HepG2 (cell line): ENCODE data around the gene PLA2G12B. TPM values are rescaled to one million over a fixed set of nuclear protein-coding genes. Genes with fewer than 3 reads are reported as not detected.

Source experiments
- ATAC-seq: fragments of 200-7000 bp; cut with Tn5 transposase; 3 replicates; pipeline ENCODE4 v1.9.1; 2020; ENCODE audit warnings: mild to moderate bottlenecking, moderate library complexity
- BruUV-seq: library from RNA; stranded (reverse); fragments of 400-500 nt; replicated peaks from 2 replicates; lab custom pipeline; 2021; lab: Mats Ljungman, UMichigan
- CTCF ChIA-PET: fragments of 300-600 bp; formaldehyde crosslinking; extraction: SDS; loops from one replicate; lab custom pipeline; 2021; ENCODE audit warnings: low total read pairs, inconsistent platforms, low intra/inter-chr PET ratio; lab: Yijun Ruan, JAX
- POLR2A ChIA-PET: fragments of 350-600 bp; sonication (Branson Sonifier 250); formaldehyde crosslinking; loops from one replicate; lab custom pipeline; 2020; ENCODE audit warnings: antibody characterized with exemption, inconsistent platforms; lab: Yijun Ruan, JAX
- DNase-seq: peaks from one replicate; pipeline ENCODE4 v3.0.0-alpha.2; 2015; ENCODE audit warnings: low spot score
- FAIRE-seq: peaks from 3 replicates; lab custom pipeline; 2011; peaks lifted over from hg19 to GRCh38; lab: Jason Lieb, UNC
- H2AFZ ChIP-seq: one replicate; pipeline ENCODE4 v1.6.1; 2011; ENCODE audit warnings: low read length, inconsistent platforms
- H3K27ac ChIP-seq: fragments of 300-600 bp; 3 replicates; pipeline ENCODE4 v1.8.0; 2011; ENCODE audit warnings: mixed run types, mild to moderate bottlenecking, mixed read lengths, low read length, inconsistent platforms; ENCODE audit not compliant: insufficient read depth; ENCODE audit errors: extremely low read length
- H3K27me3 ChIP-seq, 2 experiments: fragments of 200-600 bp in 1 of 2; 2 replicates in 1 of 2; 3 replicates in 1 of 2; pipeline versions ENCODE4 v1.6.0 to v1.8.0; 2011; ENCODE audit warnings: low read length in 2 of 2, mild to moderate bottlenecking in 2 of 2, moderate library complexity in 2 of 2, inconsistent platforms in 1 of 2; ENCODE audit not compliant: insufficient read depth in 2 of 2, control insufficient read depth in 1 of 2
- H3K36me3 ChIP-seq, 2 experiments: fragments of 200-600 bp in 1 of 2; replicated peaks in 1 of 2; 2 replicates in 1 of 2; 3 replicates in 1 of 2; pipeline versions ENCODE4 v1.5.1 to v1.8.0; 2011; ENCODE audit warnings: low read length in 2 of 2, inconsistent platforms in 1 of 2; ENCODE audit not compliant: insufficient read depth in 2 of 2, control insufficient read depth in 1 of 2
- H3K4me1 ChIP-seq: 2 replicates; pipeline ENCODE4 v1.5.1; 2012; ENCODE audit warnings: low read length, inconsistent platforms; ENCODE audit not compliant: insufficient read depth
- H3K4me2 ChIP-seq: 2 replicates; pipeline ENCODE4 v1.6.0; 2011; ENCODE audit warnings: low read depth, low read length, inconsistent platforms
- H3K4me3 ChIP-seq, 3 experiments: fragments of 200-600 bp in 1 of 3; sonication (generic), shearing (Covaris generic) in 1 of 3; replicated peaks in 1 of 3; 2 replicates each; pipeline ENCODE4 v1.5.1; 2011 to 2016; ENCODE audit warnings: low read length in 3 of 3, inconsistent platforms in 2 of 3, low read depth in 2 of 3, mild to moderate bottlenecking in 2 of 3, control low read depth in 1 of 3, mixed read lengths in 1 of 3; ENCODE audit not compliant: insufficient read depth in 1 of 3
- H3K79me2 ChIP-seq: one replicate; pipeline ENCODE4 v1.6.1; 2011; ENCODE audit warnings: low read length, inconsistent platforms; ENCODE audit not compliant: insufficient read depth
- H3K9ac ChIP-seq: 2 replicates; pipeline ENCODE4 v1.6.0; 2011; ENCODE audit warnings: mild to moderate bottlenecking, low read depth, low read length, inconsistent platforms; ENCODE audit not compliant: insufficient read depth
- H3K9me3 ChIP-seq: 2 replicates; pipeline ENCODE4 v1.5.1; 2012; ENCODE audit warnings: mild to moderate bottlenecking, low read length
- H4K20me1 ChIP-seq: 2 replicates; pipeline ENCODE4 v1.6.0; 2011; ENCODE audit warnings: inconsistent platforms, mild to moderate bottlenecking, low read length, moderate library complexity; ENCODE audit not compliant: insufficient read depth
- CEBPB ChIP-seq: IDR thresholded peaks from 2 replicates; pipeline ENCODE4 v1.6.1; 2011; ENCODE audit warnings: low read depth, low read length, improper control_type of control experiment, borderline replicate concordance
- MAF1 ChIP-seq: sonication (generic); formaldehyde crosslinking; IDR thresholded peaks from 2 replicates; pipeline ENCODE4 v1.5.0; 2020; ENCODE audit warnings: missing genetic modification reagents, borderline replicate concordance
- NFKBIZ ChIP-seq: IDR thresholded peaks from 2 replicates; pipeline ENCODE4 v1.6.1; 2018; ENCODE audit warnings: missing genetic modification reagents, missing compliant biosample characterization
- PPARG ChIP-seq: conservative IDR thresholded peaks from 2 replicates; pipeline ENCODE4 v1.6.1; 2016; ENCODE audit warnings: missing biosample characterization, missing genetic modification reagents
- ZNF101 ChIP-seq: sonication (generic); formaldehyde crosslinking; IDR thresholded peaks from 2 replicates; pipeline ENCODE4 v1.4.0; 2020; ENCODE audit warnings: mild to moderate bottlenecking, low read depth, missing genetic modification reagents, borderline replicate concordance
- ZNF383 ChIP-seq: sonication (generic); formaldehyde crosslinking; IDR thresholded peaks from 2 replicates; pipeline ENCODE4 v1.4.0; 2020; ENCODE audit warnings: missing genetic modification reagents, mild to moderate bottlenecking, borderline replicate concordance
- WGBS: methylation state at CpG from one replicate; pipeline ENCODE4 v1.1.6; 2017; ENCODE audit warnings: low lambda C conversion rate; 5-methylcytosine and 5-hydroxymethylcytosine counted together
- in situ Hi-C: cut with HindIII; loops from 2 replicates; pipeline ENCODE4 v1.10.0; 2017; ENCODE audit warnings: low pct_unique_long_range_greater_than_20kb; ENCODE audit not compliant: extremely low pct_ligation_motif_present
- intact Hi-C: fragments of 100-400 bp; cut with micrococcal nuclease; formaldehyde crosslinking; loops from one replicate; pipeline ENCODE4 v1.10.0; 2022; ENCODE audit not compliant: unreplicated experiment
- polyA plus RNA-seq, 8 experiments: library from polyadenylated mRNA; depleted of rRNA in 3 of 8; stranded (reverse) in 7 of 8; unstranded in 1 of 8; fragments of >200 nt; fragmentation: Illumina TruSeq in 4 of 8; extraction: Trizol in 4 of 8; gene quantifications; 2 replicates each; pipeline versions ENCODE4 v1.2.1 to v1.2.3, GENCODE V29; 2011 to 2016; ENCODE audit warnings: low read depth in 4 of 8, missing spikeins in 1 of 8, mixed read lengths in 1 of 8; ENCODE audit not compliant: insufficient read depth in 1 of 8
- total RNA-seq, 5 experiments: library from RNA; depleted of rRNA; stranded (reverse); fragments of >200 nt; fragmentation: Illumina TruSeq; extraction: Trizol; gene quantifications; 2 replicates each; pipeline ENCODE4 v1.2.3, GENCODE V29; 2016; ENCODE audit warnings: low read depth in 1 of 5
- TF ChIP-seq, protein P1 (sequence below): sonication (generic); formaldehyde crosslinking; IDR thresholded peaks from 2 replicates; pipeline ENCODE4 v1.5.0; 2020; ENCODE audit warnings: missing genetic modification reagents
- TF ChIP-seq, protein P2 (sequence below): sonication (generic); formaldehyde crosslinking; IDR thresholded peaks from 2 replicates; pipeline ENCODE4 v1.4.0; 2020; ENCODE audit warnings: low read depth, missing genetic modification reagents

The PLA2G12B gene
- total and polyA plus RNA-seq, 2 of the 13 experiments (the other 11 are each of a cell fraction or from before 2014, with no cell fraction given) = 7.7 to 38.0 TPM

DNA sequence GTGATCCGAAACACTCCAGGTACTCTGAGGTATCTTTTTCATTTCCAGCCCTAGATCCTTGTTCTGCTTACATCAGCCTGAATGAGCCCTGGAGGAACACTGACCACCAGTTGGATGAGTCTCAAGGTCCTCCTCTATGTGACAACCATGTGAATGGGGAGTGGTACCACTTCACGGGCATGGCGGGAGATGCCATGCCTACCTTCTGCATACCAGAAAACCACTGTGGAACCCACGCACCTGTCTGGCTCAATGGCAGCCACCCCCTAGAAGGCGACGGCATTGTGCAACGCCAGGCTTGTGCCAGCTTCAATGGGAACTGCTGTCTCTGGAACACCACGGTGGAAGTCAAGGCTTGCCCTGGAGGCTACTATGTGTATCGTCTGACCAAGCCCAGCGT is 56.0 kb downstream of the PLA2G12B start:
- no peaks in the 10 kb centered on the region; a peak in 1 of 5 replicates for H3K27me3 ChIP-seq
- no peak overlapping the region for H2AFZ ChIP-seq
- ChIA-PET CTCF (no interaction called here), POLR2A (no interaction called here)
- H3K27ac ChIP-seq = no peak overlapping the region
- WGBS = 77% methylated on average over 8 of the region's 10 CpGs
- no peak for DNase-seq
- no peaks in the 10 kb centered on the region for H4K20me1 ChIP-seq
- H3K4me1 ChIP-seq = peaks cover 1% of the 10 kb centered on the region; the same call in 1 of the 2 replicates
- no peaks in the 10 kb centered on the region for H3K9me3 ChIP-seq
- no peak; the same call in 2 of the 3 replicates for ATAC-seq
- BruUV-seq = no TSS peak
- H3K9ac ChIP-seq = no peak overlapping the region
- no peak for FAIRE-seq
- in situ Hi-C loops (no loop called here), intact Hi-C loops (no loop called here)
- H3K4me2 ChIP-seq = no peak overlapping the region
- TF ChIP-seq, protein P1, sequence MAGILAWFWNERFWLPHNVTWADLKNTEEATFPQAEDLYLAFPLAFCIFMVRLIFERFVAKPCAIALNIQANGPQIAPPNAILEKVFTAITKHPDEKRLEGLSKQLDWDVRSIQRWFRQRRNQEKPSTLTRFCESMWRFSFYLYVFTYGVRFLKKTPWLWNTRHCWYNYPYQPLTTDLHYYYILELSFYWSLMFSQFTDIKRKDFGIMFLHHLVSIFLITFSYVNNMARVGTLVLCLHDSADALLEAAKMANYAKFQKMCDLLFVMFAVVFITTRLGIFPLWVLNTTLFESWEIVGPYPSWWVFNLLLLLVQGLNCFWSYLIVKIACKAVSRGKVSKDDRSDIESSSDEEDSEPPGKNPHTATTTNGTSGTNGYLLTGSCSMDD (CRISPR knock-in tag) = no peak
- TF ChIP-seq MAF1 (CRISPR knock-in tag) = no peak
- TF ChIP-seq ZNF101 (CRISPR knock-in tag) = no peak
- TF ChIP-seq, protein P2, sequence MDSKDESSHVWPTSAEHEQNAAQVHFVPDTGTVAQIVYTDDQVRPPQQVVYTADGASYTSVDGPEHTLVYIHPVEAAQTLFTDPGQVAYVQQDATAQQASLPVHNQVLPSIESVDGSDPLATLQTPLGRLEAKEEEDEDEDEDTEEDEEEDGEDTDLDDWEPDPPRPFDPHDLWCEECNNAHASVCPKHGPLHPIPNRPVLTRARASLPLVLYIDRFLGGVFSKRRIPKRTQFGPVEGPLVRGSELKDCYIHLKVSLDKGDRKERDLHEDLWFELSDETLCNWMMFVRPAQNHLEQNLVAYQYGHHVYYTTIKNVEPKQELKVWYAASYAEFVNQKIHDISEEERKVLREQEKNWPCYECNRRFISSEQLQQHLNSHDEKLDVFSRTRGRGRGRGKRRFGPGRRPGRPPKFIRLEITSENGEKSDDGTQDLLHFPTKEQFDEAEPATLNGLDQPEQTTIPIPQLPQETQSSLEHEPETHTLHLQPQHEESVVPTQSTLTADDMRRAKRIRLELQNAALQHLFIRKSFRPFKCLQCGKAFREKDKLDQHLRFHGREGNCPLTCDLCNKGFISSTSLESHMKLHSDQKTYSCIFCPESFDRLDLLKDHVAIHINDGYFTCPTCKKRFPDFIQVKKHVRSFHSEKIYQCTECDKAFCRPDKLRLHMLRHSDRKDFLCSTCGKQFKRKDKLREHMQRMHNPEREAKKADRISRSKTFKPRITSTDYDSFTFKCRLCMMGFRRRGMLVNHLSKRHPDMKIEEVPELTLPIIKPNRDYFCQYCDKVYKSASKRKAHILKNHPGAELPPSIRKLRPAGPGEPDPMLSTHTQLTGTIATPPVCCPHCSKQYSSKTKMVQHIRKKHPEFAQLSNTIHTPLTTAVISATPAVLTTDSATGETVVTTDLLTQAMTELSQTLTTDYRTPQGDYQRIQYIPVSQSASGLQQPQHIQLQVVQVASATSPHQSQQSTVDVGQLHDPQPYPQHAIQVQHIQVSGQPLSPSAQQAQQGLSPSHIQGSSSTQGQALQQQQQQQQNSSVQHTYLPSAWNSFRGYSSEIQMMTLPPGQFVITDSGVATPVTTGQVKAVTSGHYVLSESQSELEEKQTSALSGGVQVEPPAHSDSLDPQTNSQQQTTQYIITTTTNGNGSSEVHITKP = no peak
- TF ChIP-seq NFKBIZ (CRISPR knock-in tag) = no peak
- TF ChIP-seq ZNF383 = no peak
- TF ChIP-seq PPARG (CRISPR knock-in tag) = no peak
- TF ChIP-seq CEBPB = peak; percentile 17; the same call in 1 of the 2 replicates
- TF ChIP-seq, all 625 proteins: peak for 1
- H3K4me3 ChIP-seq = no peak overlapping the region
- no peaks in the 10 kb centered on the region for H3K36me3 ChIP-seq
- no peaks in the 10 kb centered on the region for H3K79me2 ChIP-seq
